IMR-90 (cell line): ENCODE data around the gene PRR33. TPM values are rescaled to one million over a fixed set of nuclear protein-coding genes. Genes with fewer than 3 reads are reported as not detected.

Experiments
- ATAC-seq: fragments of 200-7000 bp; cut with Tn5 transposase; 2 replicates; pipeline ENCODE4 v1.9.1; 2020; ENCODE audit warnings: low read depth, mild to moderate bottlenecking, moderate library complexity
- BruUV-seq: library from RNA; stranded (reverse); fragments of 400-500 nt; replicated peaks from 2 replicates; lab custom pipeline; 2021; lab: Mats Ljungman, UMichigan
- CTCF ChIA-PET: fragments of 300-600 bp; formaldehyde crosslinking; extraction: SDS; loops from one replicate; lab custom pipeline; 2021; ENCODE audit warnings: antibody characterized with exemption; lab: Yijun Ruan, JAX
- POLR2A ChIA-PET: fragments of 300-600 bp; sonication (Branson Sonifier 250); formaldehyde crosslinking; loops from one replicate; lab custom pipeline; 2022; ENCODE audit warnings: antibody characterized with exemption; ENCODE audit not compliant: unreplicated experiment; lab: Charles Lee
- DNase-seq: peaks from one replicate; pipeline ENCODE4 v3.0.0; 2013
- H2AFZ ChIP-seq: replicated peaks from 2 replicates; pipeline ENCODE3; 2013; ENCODE audit warnings: low read length, mild to moderate bottlenecking; ENCODE audit not compliant: poor library complexity
- H2AK5ac ChIP-seq: 2 replicates; pipeline ENCODE4 v1.6.1; 2013; ENCODE audit warnings: low read depth, low read length, inconsistent platforms
- H2AK9ac ChIP-seq: replicated peaks from 2 replicates; pipeline ENCODE3; 2013; ENCODE audit warnings: mild to moderate bottlenecking, low read depth, low read length, moderate library complexity; ENCODE audit not compliant: poor library complexity
- H2BK120ac ChIP-seq: 2 replicates; pipeline ENCODE4 v1.6.1; 2013; ENCODE audit warnings: low read depth, low read length, inconsistent platforms
- H2BK15ac ChIP-seq: 3 replicates; pipeline ENCODE4 v1.6.1; 2013; ENCODE audit warnings: low read depth, low read length, inconsistent platforms
- H2BK20ac ChIP-seq: 2 replicates; pipeline ENCODE4 v1.6.1; 2013; ENCODE audit warnings: low read depth, mild to moderate bottlenecking, inconsistent platforms, low read length, moderate library complexity
- H2BK5ac ChIP-seq: 2 replicates; pipeline ENCODE4 v1.6.1; 2013; ENCODE audit warnings: mild to moderate bottlenecking, low read depth, low read length, inconsistent platforms; ENCODE audit not compliant: poor library complexity, severe bottlenecking
- H3K14ac ChIP-seq: replicated peaks from 2 replicates; pipeline ENCODE4 v1.6.1; 2013; ENCODE audit warnings: low read depth, low read length, inconsistent platforms
- H3K18ac ChIP-seq: 2 replicates; pipeline ENCODE4 v1.6.1; 2013; ENCODE audit warnings: low read depth, low read length, control low read depth
- H3K23ac ChIP-seq: 2 replicates; pipeline ENCODE4 v1.6.1; 2013; ENCODE audit warnings: low read depth, low read length, inconsistent platforms
- H3K27ac ChIP-seq: 2 replicates; pipeline ENCODE4 v1.5.1; 2013; ENCODE audit warnings: mild to moderate bottlenecking, control low read depth, low read length; ENCODE audit not compliant: insufficient read depth
- H3K27me3 ChIP-seq: 2 replicates; pipeline ENCODE4 v1.6.1; 2013; ENCODE audit warnings: low read length; ENCODE audit not compliant: control insufficient read depth, insufficient read depth
- H3K36me3 ChIP-seq: 2 replicates; pipeline ENCODE4 v1.6.1; 2013; ENCODE audit warnings: low read length, mixed read lengths; ENCODE audit not compliant: control insufficient read depth, insufficient read depth
- H3K4ac ChIP-seq: 2 replicates; pipeline ENCODE4 v1.6.1; 2013; ENCODE audit warnings: low read depth, low read length, inconsistent platforms
- H3K4me1 ChIP-seq: 2 replicates; pipeline ENCODE4 v1.6.1; 2013; ENCODE audit warnings: low read length, mixed read lengths; ENCODE audit not compliant: control insufficient read depth, insufficient read depth
- H3K4me2 ChIP-seq: 2 replicates; pipeline ENCODE4 v1.6.1; 2013; ENCODE audit warnings: low read depth, mild to moderate bottlenecking, control low read depth, low read length, moderate library complexity
- H3K4me3 ChIP-seq: 2 replicates; pipeline ENCODE4 v1.5.1; 2013; ENCODE audit warnings: low read depth, mild to moderate bottlenecking, control low read depth, low read length, moderate library complexity; ENCODE audit not compliant: insufficient read depth
- H3K56ac ChIP-seq: 2 replicates; pipeline ENCODE4 v1.6.1; 2013; ENCODE audit warnings: low read length, inconsistent platforms; ENCODE audit not compliant: insufficient read depth; ENCODE audit errors: extremely low read depth
- H3K79me1 ChIP-seq, 2 experiments: 2 replicates each; pipeline ENCODE4 v1.6.1; 2013; ENCODE audit warnings: low read length in 2 of 2, inconsistent platforms in 1 of 2, low read depth in 1 of 2
- H3K9ac ChIP-seq: 2 replicates; pipeline ENCODE4 v1.6.1; 2013; ENCODE audit warnings: low read depth, low read length, control low read depth
- H3K9me1 ChIP-seq: 2 replicates; pipeline ENCODE4 v1.6.1; 2013; ENCODE audit warnings: low read length, inconsistent platforms; ENCODE audit not compliant: insufficient read depth
- H3K9me3 ChIP-seq: 2 replicates; pipeline ENCODE4 v1.6.1; 2013; ENCODE audit warnings: low read length; ENCODE audit not compliant: control insufficient read depth, insufficient read depth
- H4K20me1 ChIP-seq: 2 replicates; pipeline ENCODE4 v1.6.1; 2013; ENCODE audit warnings: low read length, inconsistent platforms; ENCODE audit not compliant: insufficient read depth
- H4K5ac ChIP-seq: 2 replicates; pipeline ENCODE4 v1.6.1; 2013; ENCODE audit warnings: mild to moderate bottlenecking, low read depth, low read length, control low read depth
- H4K8ac ChIP-seq, 2 experiments: 2 replicates each; pipeline ENCODE4 v1.6.1; 2013; ENCODE audit warnings: low read depth in 2 of 2, low read length in 2 of 2, control low read depth in 1 of 2, inconsistent platforms in 1 of 2
- H4K91ac ChIP-seq: 2 replicates; pipeline ENCODE4 v1.6.1; 2013; ENCODE audit warnings: low read depth, low read length, inconsistent platforms; ENCODE audit not compliant: insufficient read depth
- RCOR1 ChIP-seq: IDR thresholded peaks from 2 replicates; pipeline ENCODE4 v1.6.1; 2012; ENCODE audit warnings: mild to moderate bottlenecking, low read length, improper control_type of control experiment; ENCODE audit not compliant: insufficient replicate concordance
- WGBS, 2 experiments: methylation state at CpG; one replicate each; pipeline versions ENCODE4 v1.1.5 to v1.1.7; 2013; ENCODE audit warnings: missing lambda C conversion rate in 2 of 2; ENCODE audit not compliant: insufficient read length in 1 of 2; ENCODE audit errors: extremely low coverage in 2 of 2; 5-methylcytosine and 5-hydroxymethylcytosine counted together
- dilution Hi-C: fragments of 300-500 bp; cut with HindIII; formaldehyde crosslinking; loops from one replicate; pipeline ENCODE4 v1.14.3; 2018; ENCODE audit warnings: low sequenced_read_pairs; ENCODE audit not compliant: unreplicated experiment
- in situ Hi-C: fragments of 300-500 bp; cut with MboI; formaldehyde crosslinking; loops from 3 replicates; pipeline ENCODE4 v1.14.3; 2019; ENCODE audit warnings: low sequenced_read_pairs, inconsistent platforms, mixed read lengths
- intact Hi-C: fragments of 100-400 bp; cut with micrococcal nuclease; formaldehyde crosslinking; loops from 2 replicates; pipeline ENCODE4 v1.10.0; 2022
- polyA plus RNA-seq, 3 experiments: library from polyadenylated mRNA; depleted of rRNA; stranded (reverse); fragments of >200 nt; gene quantifications; 2 replicates each; pipeline ENCODE4 v1.2.3, GENCODE V29; 2012; ENCODE audit warnings: low replicate concordance in 1 of 3
- total RNA-seq: library from RNA; depleted of rRNA; stranded (reverse); fragments of >200 nt; gene quantifications from 2 replicates; pipeline ENCODE4 v1.2.3, GENCODE V29; 2012
- TF ChIP-seq, protein P1 (sequence below): fragments of 150-350 bp; IDR thresholded peaks from 2 replicates; pipeline ENCODE4 v1.6.1; 2016; ENCODE audit warnings: low read depth, mild to moderate bottlenecking, low read length, moderate library complexity, borderline replicate concordance

PRR33 gene
- total and polyA plus RNA-seq, 2 of the 4 experiments (the other 2 are of a cell fraction), result not detected

DNA sequence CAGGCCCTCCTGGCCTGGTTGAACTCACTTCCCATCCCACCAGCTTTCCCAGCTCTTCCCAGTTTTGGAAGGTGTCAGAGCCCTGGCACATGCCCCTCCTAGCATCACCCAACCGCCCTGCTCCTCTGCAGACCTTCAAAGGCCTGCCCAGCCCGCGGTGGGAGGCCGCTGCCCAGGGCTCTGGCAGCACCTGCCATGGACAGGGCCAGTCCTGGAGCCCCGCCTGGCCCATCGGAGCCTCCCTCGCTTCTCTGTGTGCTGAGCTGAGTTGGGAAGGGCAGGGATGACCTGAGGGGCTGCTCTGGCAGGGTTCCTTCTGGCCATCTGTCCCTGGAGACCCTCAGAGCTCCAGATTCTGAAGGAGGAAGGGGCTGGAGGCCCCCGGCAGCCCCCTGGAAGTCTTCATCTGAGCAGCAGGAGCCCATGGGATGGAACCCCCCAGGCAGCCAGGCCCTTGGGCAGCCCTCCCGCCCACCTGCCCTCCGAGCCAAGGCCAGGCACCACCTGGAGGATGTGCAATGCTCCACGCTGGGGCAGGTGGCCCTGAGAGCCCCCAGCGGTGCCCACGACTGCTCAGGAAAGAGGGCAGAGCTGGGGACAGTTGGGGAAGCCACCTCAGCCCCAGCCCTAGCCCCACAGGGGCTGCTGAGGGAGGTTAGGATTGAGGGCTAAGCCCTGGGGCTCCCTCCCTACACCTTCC, 35.2 kb downstream of the PRR33 start:
- H3K14ac ChIP-seq, result no peak overlapping the region
- no peak overlapping the region for H4K5ac ChIP-seq
- ATAC-seq (no peak), DNase-seq (no peak)
- H3K9me1 ChIP-seq, result no peaks in the 10 kb centered on the region
- H3K27ac ChIP-seq, result no peak overlapping the region
- H2BK20ac ChIP-seq, result no peak overlapping the region
- H2BK120ac ChIP-seq, result no peak overlapping the region
- no peaks in the 10 kb centered on the region for H3K9me3 ChIP-seq
- no peak overlapping the region for H2AK5ac ChIP-seq
- no peak overlapping the region for H4K8ac ChIP-seq
- peaks cover 31% of the 10 kb centered on the region for H3K27me3 ChIP-seq
- dilution Hi-C loops, result no loop called here
- CTCF ChIA-PET, result no interaction called here
- no peak overlapping the region for H3K4me2 ChIP-seq
- H3K18ac ChIP-seq, result no peak overlapping the region
- no peaks in the 10 kb centered on the region for H4K20me1 ChIP-seq
- no TSS peak for BruUV-seq
- no peak overlapping the region for H2BK15ac ChIP-seq
- no peak for TF ChIP-seq RCOR1
- TF ChIP-seq, protein P1, sequence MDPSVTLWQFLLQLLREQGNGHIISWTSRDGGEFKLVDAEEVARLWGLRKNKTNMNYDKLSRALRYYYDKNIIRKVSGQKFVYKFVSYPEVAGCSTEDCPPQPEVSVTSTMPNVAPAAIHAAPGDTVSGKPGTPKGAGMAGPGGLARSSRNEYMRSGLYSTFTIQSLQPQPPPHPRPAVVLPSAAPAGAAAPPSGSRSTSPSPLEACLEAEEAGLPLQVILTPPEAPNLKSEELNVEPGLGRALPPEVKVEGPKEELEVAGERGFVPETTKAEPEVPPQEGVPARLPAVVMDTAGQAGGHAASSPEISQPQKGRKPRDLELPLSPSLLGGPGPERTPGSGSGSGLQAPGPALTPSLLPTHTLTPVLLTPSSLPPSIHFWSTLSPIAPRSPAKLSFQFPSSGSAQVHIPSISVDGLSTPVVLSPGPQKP, result no peak
- no peak overlapping the region for H3K4ac ChIP-seq
- no peaks in the 10 kb centered on the region for H3K36me3 ChIP-seq
- no peak overlapping the region for H3K23ac ChIP-seq
- POLR2A ChIA-PET, result no interaction called here
- WGBS, 2 experiments, result 65% methylated on average over 5 of the region's 13 CpGs; no CpG with 5 or more reads in 1 of the 2 experiments
- H3K4me3 ChIP-seq, result no peak overlapping the region
- no peak overlapping the region for H2AFZ ChIP-seq
- H3K79me1 ChIP-seq, result no peaks in the 10 kb centered on the region
- no peak overlapping the region for H3K56ac ChIP-seq
- intact Hi-C loops, result no loop called here
- in situ Hi-C loops, result no loop called here
- H2AK9ac ChIP-seq, result peak overlapping the region; percentile 61
- no peak overlapping the region for H2BK5ac ChIP-seq
- no peak overlapping the region for H3K9ac ChIP-seq
- no peaks in the 10 kb centered on the region for H3K4me1 ChIP-seq
- no peak overlapping the region for H4K91ac ChIP-seq
